Activated B cell treated with CpG ODN at 0.5 μM for 24 hours (primary cell): ENCODE results near the gene DHRS3. TPM values are rescaled to one million over a fixed set of nuclear protein-coding genes. Genes with fewer than 3 reads are reported as not detected.

Experiments used
- ATAC-seq: fragments of 200-7000 bp; cut with Tn5 transposase; one replicate; pipeline ENCODE4 v1.10.0; 2021; ENCODE audit warnings: low read depth, mild to moderate bottlenecking, moderate library complexity
- CTCF ChIA-PET: fragments of 350-600 bp; sonication (Branson Sonifier 250); formaldehyde crosslinking; loops from one replicate; lab custom pipeline; 2021; ENCODE audit warnings: antibody characterized with exemption; lab: Charles Lee
- POLR2A ChIA-PET: fragments of 350-600 bp; sonication (Branson Sonifier 250); formaldehyde crosslinking; loops from one replicate; lab custom pipeline; 2021; ENCODE audit warnings: antibody characterized with exemption; lab: Charles Lee
- DNase-seq: peaks from one replicate; pipeline ENCODE4 v3.0.0; 2022
- H3K27ac Mint-ChIP-seq: one replicate; pipeline ENCODE4 v1.8.0; 2020; ENCODE audit warnings: mixed read lengths
- H3K27me3 Mint-ChIP-seq: one replicate; pipeline ENCODE4 v1.8.0; 2021; ENCODE audit warnings: mixed read lengths
- H3K36me3 Mint-ChIP-seq: one replicate; pipeline ENCODE4 v1.8.0; 2021; ENCODE audit warnings: low read depth, mixed read lengths
- H3K4me1 Mint-ChIP-seq: one replicate; pipeline ENCODE4 v1.8.0; 2021; ENCODE audit warnings: mixed read lengths
- H3K4me3 Mint-ChIP-seq: one replicate; pipeline ENCODE4 v1.8.0; 2020; ENCODE audit warnings: mild to moderate bottlenecking, mixed read lengths
- H3K9me3 Mint-ChIP-seq: one replicate; pipeline ENCODE4 v1.8.0; 2020; ENCODE audit warnings: mixed read lengths
- intact Hi-C: fragments of 100-400 bp; cut with micrococcal nuclease; formaldehyde crosslinking; loops from one replicate; pipeline ENCODE4 v1.15.1; 2024
- total RNA-seq: library from RNA; stranded (reverse); gene quantifications from 2 replicates; pipeline ENCODE4 v1.2.3, GENCODE V29; 2022
- TF ChIP-seq, protein P1 (sequence below): fragments of 200-600 bp; IDR thresholded peaks from one replicate; pipeline ENCODE4 v1.8.0; 2022; ENCODE audit warnings: antibody characterized with exemption, mild to moderate bottlenecking

Gene DHRS3
- total RNA-seq, 1 donor from 2014 or later, result 1.8 TPM

GRCh38 chr1:12614402-12615158, 3.4 kb downstream of the DHRS3 start:
- CTCF ChIA-PET, result interaction anchor here (0.6 to 1.4 kb wide), 2 partner anchors 10 to 343 kb away, joined by 3 read pairs; no protein-coding TSS in a partner anchor
- POLR2A ChIA-PET, result no interaction called here
- H3K27ac Mint-ChIP-seq, result no peak overlapping the region
- DNase-seq (no peak), ATAC-seq (no peak)
- peaks cover 37% of the 10 kb centered on the region for H3K4me1 Mint-ChIP-seq
- H3K9me3 Mint-ChIP-seq, result no peaks in the 10 kb centered on the region
- no peaks in the 10 kb centered on the region for H3K36me3 Mint-ChIP-seq
- intact Hi-C loops, result no loop called here
- TF ChIP-seq, protein P1, sequence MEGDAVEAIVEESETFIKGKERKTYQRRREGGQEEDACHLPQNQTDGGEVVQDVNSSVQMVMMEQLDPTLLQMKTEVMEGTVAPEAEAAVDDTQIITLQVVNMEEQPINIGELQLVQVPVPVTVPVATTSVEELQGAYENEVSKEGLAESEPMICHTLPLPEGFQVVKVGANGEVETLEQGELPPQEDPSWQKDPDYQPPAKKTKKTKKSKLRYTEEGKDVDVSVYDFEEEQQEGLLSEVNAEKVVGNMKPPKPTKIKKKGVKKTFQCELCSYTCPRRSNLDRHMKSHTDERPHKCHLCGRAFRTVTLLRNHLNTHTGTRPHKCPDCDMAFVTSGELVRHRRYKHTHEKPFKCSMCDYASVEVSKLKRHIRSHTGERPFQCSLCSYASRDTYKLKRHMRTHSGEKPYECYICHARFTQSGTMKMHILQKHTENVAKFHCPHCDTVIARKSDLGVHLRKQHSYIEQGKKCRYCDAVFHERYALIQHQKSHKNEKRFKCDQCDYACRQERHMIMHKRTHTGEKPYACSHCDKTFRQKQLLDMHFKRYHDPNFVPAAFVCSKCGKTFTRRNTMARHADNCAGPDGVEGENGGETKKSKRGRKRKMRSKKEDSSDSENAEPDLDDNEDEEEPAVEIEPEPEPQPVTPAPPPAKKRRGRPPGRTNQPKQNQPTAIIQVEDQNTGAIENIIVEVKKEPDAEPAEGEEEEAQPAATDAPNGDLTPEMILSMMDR, result no peak
- no peak overlapping the region for H3K4me3 Mint-ChIP-seq
- peaks cover 52% of the 10 kb centered on the region for H3K27me3 Mint-ChIP-seq

DNA sequence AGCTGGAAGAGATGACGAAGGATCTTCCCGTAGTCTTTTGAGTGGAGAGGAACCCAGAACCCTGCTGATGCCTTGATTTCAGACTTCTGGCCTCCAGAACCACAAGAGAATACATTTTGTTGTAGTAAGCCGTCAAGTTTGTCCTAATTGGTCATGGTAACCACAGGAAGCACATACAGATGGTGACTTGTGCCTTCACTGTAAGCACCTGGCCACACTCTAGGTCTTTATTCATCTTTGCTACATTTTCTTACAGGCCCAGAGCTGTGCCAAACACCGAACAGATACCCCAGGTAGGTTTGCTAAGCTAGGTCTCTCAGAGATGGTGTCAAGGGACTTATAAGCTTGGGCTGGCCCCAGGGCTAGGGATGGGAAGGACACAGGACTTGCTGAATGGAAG, 4.8 kb downstream of the DHRS3 start:
- ChIA-PET POLR2A (no interaction called here), CTCF (no interaction called here)
- TF ChIP-seq, protein P1, result no peak
- H3K4me3 Mint-ChIP-seq, result no peak overlapping the region
- no peaks in the 10 kb centered on the region for H3K9me3 Mint-ChIP-seq
- peaks cover 23% of the 10 kb centered on the region for H3K4me1 Mint-ChIP-seq
- peaks cover 40% of the 10 kb centered on the region for H3K27me3 Mint-ChIP-seq
- ATAC-seq (no peak), DNase-seq (no peak)
- H3K36me3 Mint-ChIP-seq, result no peaks in the 10 kb centered on the region
- intact Hi-C loops, result no loop called here
- no peak overlapping the region for H3K27ac Mint-ChIP-seq

- DNase-seq, result no peak
- ATAC-seq, result no peak
- Mint-ChIP-seq H3K9me3 (peaks cover 4% of the 10 kb centered on the region), H3K27ac (no peak overlapping the region), H3K4me3 (no peak overlapping the region), H3K4me1 (peaks cover 6% of the 10 kb centered on the region), H3K27me3 (peaks cover 27% of the 10 kb centered on the region), H3K36me3 (no peaks in the 10 kb centered on the region)
- TF ChIP-seq, protein P1, result no peak
- ChIA-PET CTCF (no interaction called here), POLR2A (no interaction called here)
- intact Hi-C loops, result no loop called here
Measured at GRCh38 chr1:12610941-12611340, 7.1 kb downstream of the DHRS3 start.

- POLR2A ChIA-PET, result no interaction called here
- CTCF ChIA-PET, result no interaction called here
- DNase-seq (no peak), ATAC-seq (no peak)
- Mint-ChIP-seq H3K27me3 (peaks cover 21% of the 10 kb centered on the region), H3K9me3 (peaks cover 4% of the 10 kb centered on the region), H3K36me3 (no peaks in the 10 kb centered on the region), H3K4me1 (peaks cover under 1% of the 10 kb centered on the region), H3K4me3 (no peak overlapping the region), H3K27ac (no peak overlapping the region)
- intact Hi-C loops, result no loop called here
- TF ChIP-seq, protein P1, result no peak
Measured at GRCh38 chr1:12610305-12610935, 7.6 kb downstream of the DHRS3 start.

DNA sequence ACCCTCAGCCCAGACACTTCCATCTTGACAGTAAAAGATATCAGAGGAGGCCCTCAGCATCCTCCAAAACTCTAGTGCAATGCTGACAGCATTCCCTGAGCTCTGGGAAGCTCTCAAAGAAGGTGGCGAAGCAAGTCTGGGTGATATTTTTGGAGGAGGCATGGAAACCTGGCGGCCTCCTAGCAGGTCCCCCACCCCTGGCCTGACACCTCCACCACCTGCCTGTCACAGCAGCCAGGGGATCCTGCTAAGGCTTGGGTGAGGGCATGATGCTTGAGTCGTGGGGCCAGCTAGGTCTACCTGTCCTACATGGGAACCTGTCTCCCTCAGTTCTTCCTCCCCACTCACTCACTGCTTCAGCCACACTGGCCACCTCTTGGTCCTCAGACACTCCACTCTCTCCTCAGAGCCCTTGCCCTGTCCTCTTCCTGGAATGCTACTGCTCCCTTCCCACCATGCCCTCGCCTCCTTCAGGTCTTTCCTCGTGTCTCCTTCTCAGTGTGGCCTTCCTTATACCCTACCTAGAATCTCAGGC, 8.5 kb downstream of the DHRS3 start:
- H3K4me3 Mint-ChIP-seq, result no peak overlapping the region
- ATAC-seq, result no peak
- no peaks in the 10 kb centered on the region for H3K36me3 Mint-ChIP-seq
- no peaks in the 10 kb centered on the region for H3K4me1 Mint-ChIP-seq
- intact Hi-C loops, result no loop called here
- H3K27ac Mint-ChIP-seq, result no peak overlapping the region
- POLR2A ChIA-PET, result no interaction called here
- TF ChIP-seq, protein P1, result no peak
- CTCF ChIA-PET, result no interaction called here
- no peak for DNase-seq
- peaks cover 13% of the 10 kb centered on the region for H3K27me3 Mint-ChIP-seq
- peaks cover 4% of the 10 kb centered on the region for H3K9me3 Mint-ChIP-seq
